Epithelial cell of proximal tubule (primary cell): Measurements from ENCODE around the gene SLC1A7. TPM values are rescaled to one million over a fixed set of nuclear protein-coding genes. Genes with fewer than 3 reads are reported as not detected.

Source experiments
- DNase-seq: peaks from one replicate; pipeline ENCODE4 v3.0.0-alpha.2; 2011; ENCODE audit warnings: low read depth
- H3K4me3 ChIP-seq: 2 replicates; pipeline ENCODE4 v1.5.1; 2011; ENCODE audit warnings: low read depth, mild to moderate bottlenecking, low read length
- CTCF ChIP-seq: conservative IDR thresholded peaks from 2 replicates; pipeline ENCODE4 v1.5.1; 2012; ENCODE audit warnings: low read depth, mild to moderate bottlenecking, low read length
- total RNA-seq: library from RNA; depleted of rRNA; stranded (reverse); fragments of >200 nt; gene quantifications from 2 replicates; pipeline ENCODE4 v1.2.3, GENCODE V29; 2015

SLC1A7 gene
- total RNA-seq, 1 donor from 2014 or later, result not detected

GRCh38 chr1:53125122-53125521 is 17.3 kb downstream of the SLC1A7 start:
- no peak for DNase-seq
- TF ChIP-seq CTCF, result no peak
- no peak overlapping the region for H3K4me3 ChIP-seq

GRCh38 chr1:53123453-53124140 is 18.8 kb downstream of the SLC1A7 start:
- DNase-seq, result no peak
- no peak for TF ChIP-seq CTCF

GRCh38 chr1:53122961-53123413 is 19.5 kb downstream of the SLC1A7 start:
- no peak overlapping the region for H3K4me3 ChIP-seq
- DNase-seq, result no peak
- no peak for TF ChIP-seq CTCF

More at GRCh38 chr1:53123453-53124140, 18.8 kb downstream of the SLC1A7 start:
- no peak overlapping the region for H3K4me3 ChIP-seq

GRCh38 chr1:53122201-53122885 is 20.1 kb downstream of the SLC1A7 start:
- no peak for TF ChIP-seq CTCF
- DNase-seq, result no peak
- H3K4me3 ChIP-seq, result no peak overlapping the region

GRCh38 chr1:53121319-53122172 is 20.9 kb downstream of the SLC1A7 start:
- no peak overlapping the region for H3K4me3 ChIP-seq
- TF ChIP-seq CTCF, result no peak
- DNase-seq, result no peak

- no peak for DNase-seq
- no peak for TF ChIP-seq CTCF
- H3K4me3 ChIP-seq, result no peak overlapping the region
Observed at GRCh38 chr1:53120659-53121058, 21.8 kb downstream of the SLC1A7 start.
